HEK293 (cell line): ENCODE results near the gene CENATAC.
A peak's percentile ranks its signal among the peaks of the same experiment; 100 is the strongest.

Source experiments
- CTCF ChIA-PET: fragments of 350-600 bp; formaldehyde crosslinking; extraction: SDS; loops from one replicate; lab custom pipeline; 2021; ENCODE audit warnings: antibody characterized with exemption; lab: Yijun Ruan, JAX
- POLR2A ChIA-PET: fragments of 300-600 bp; formaldehyde crosslinking; extraction: SDS; loops from one replicate; lab custom pipeline; 2020; ENCODE audit warnings: antibody characterized with exemption, inconsistent platforms; lab: Yijun Ruan, JAX
- H3K27ac ChIP-seq: fragments of 200-500 bp; sonication (Bioruptor generic); 2 replicates; pipeline ENCODE4 v1.5.1; 2014; ENCODE audit warnings: low read depth, low read length, control low read depth, inconsistent platforms; ENCODE audit errors: extremely low read depth
- H3K36me3 ChIP-seq, 2 experiments: fragments of 200-500 bp in 1 of 2; sonication (Bioruptor generic) in 1 of 2; 1 replicate in 1 of 2; 2 replicates in 1 of 2; pipeline ENCODE4 v1.5.1; 2014 to 2017; ENCODE audit warnings: inconsistent platforms in 2 of 2, low read length in 2 of 2; ENCODE audit not compliant: control insufficient read depth in 2 of 2, insufficient read depth in 1 of 2
- H3K4me1 ChIP-seq: fragments of 200-500 bp; sonication (Bioruptor generic); 2 replicates; pipeline ENCODE4 v1.5.1; 2014; ENCODE audit warnings: mild to moderate bottlenecking, low read length, inconsistent platforms; ENCODE audit not compliant: control insufficient read depth, insufficient read depth
- H3K4me3 ChIP-seq: 2 replicates; pipeline ENCODE4 v1.5.1; 2011; ENCODE audit warnings: low read depth, mild to moderate bottlenecking, control low read depth, low read length, moderate library complexity
- H3K9me3 ChIP-seq: fragments of 200-500 bp; sonication (Bioruptor generic); 2 replicates; pipeline ENCODE4 v1.5.1; 2014; ENCODE audit warnings: low read depth, low read length, inconsistent platforms; ENCODE audit not compliant: control insufficient read depth, insufficient read depth
- GLIS1 ChIP-seq: fragments of 450-650 bp; formaldehyde crosslinking; IDR thresholded peaks from 2 replicates; pipeline ENCODE4 v1.5.1; 2016; ENCODE audit warnings: missing biosample characterization, missing genetic modification characterization
- KLF1 ChIP-seq: fragments of 450-650 bp; formaldehyde crosslinking; IDR thresholded peaks from 2 replicates; pipeline ENCODE4 v1.5.1; 2016; ENCODE audit warnings: missing biosample characterization, missing genetic modification characterization
- OSR2 ChIP-seq: fragments of 450-650 bp; formaldehyde crosslinking; IDR thresholded peaks from 2 replicates; pipeline ENCODE4 v1.5.1; 2016; ENCODE audit warnings: missing biosample characterization, missing genetic modification characterization
- OVOL3 ChIP-seq: fragments of 450-650 bp; formaldehyde crosslinking; IDR thresholded peaks from 2 replicates; pipeline ENCODE4 v1.5.1; 2016; ENCODE audit warnings: missing biosample characterization, missing genetic modification characterization
- SALL2 ChIP-seq: fragments of 450-650 bp; formaldehyde crosslinking; IDR thresholded peaks from 2 replicates; pipeline ENCODE4 v1.5.0; 2017; ENCODE audit warnings: missing biosample characterization, mild to moderate bottlenecking, missing genetic modification characterization, borderline replicate concordance
- ZBTB17 ChIP-seq: fragments of 450-650 bp; formaldehyde crosslinking; IDR thresholded peaks from 2 replicates; pipeline ENCODE4 v1.5.1; 2016; ENCODE audit warnings: missing biosample characterization, missing genetic modification characterization
- ZBTB21 ChIP-seq: fragments of 450-650 bp; formaldehyde crosslinking; IDR thresholded peaks from 2 replicates; pipeline ENCODE4 v1.5.1; 2017; ENCODE audit warnings: missing biosample characterization, missing genetic modification characterization
- ZBTB48 ChIP-seq: fragments of 450-650 bp; formaldehyde crosslinking; IDR thresholded peaks from 2 replicates; pipeline ENCODE4 v1.5.1; 2016; ENCODE audit warnings: missing biosample characterization, missing genetic modification characterization
- ZFHX2 ChIP-seq: fragments of 450-650 bp; formaldehyde crosslinking; conservative IDR thresholded peaks from 2 replicates; pipeline ENCODE4 v1.5.1; 2016; ENCODE audit warnings: missing biosample characterization, missing genetic modification characterization
- ZNF133 ChIP-seq: fragments of 450-650 bp; formaldehyde crosslinking; IDR thresholded peaks from 2 replicates; pipeline ENCODE4 v1.5.1; 2016; ENCODE audit warnings: missing biosample characterization, missing genetic modification characterization
- ZNF175 ChIP-seq: fragments of 450-650 bp; formaldehyde crosslinking; IDR thresholded peaks from 2 replicates; pipeline ENCODE4 v1.5.1; 2016; ENCODE audit warnings: missing biosample characterization, missing genetic modification characterization
- ZNF214 ChIP-seq: fragments of 450-650 bp; formaldehyde crosslinking; IDR thresholded peaks from 2 replicates; pipeline ENCODE4 v1.5.1; 2017; ENCODE audit warnings: missing biosample characterization, mild to moderate bottlenecking, missing genetic modification characterization, borderline replicate concordance
- ZNF221 ChIP-seq: fragments of 450-650 bp; formaldehyde crosslinking; IDR thresholded peaks from 2 replicates; pipeline ENCODE4 v1.5.1; 2017; ENCODE audit warnings: missing biosample characterization, missing genetic modification characterization, borderline replicate concordance
- ZNF23 ChIP-seq: fragments of 450-650 bp; formaldehyde crosslinking; IDR thresholded peaks from 2 replicates; pipeline ENCODE4 v1.5.1; 2016; ENCODE audit warnings: missing biosample characterization, missing genetic modification characterization, borderline replicate concordance
- ZNF341 ChIP-seq: fragments of 450-650 bp; formaldehyde crosslinking; IDR thresholded peaks from 2 replicates; pipeline ENCODE4; 2016; ENCODE audit warnings: low read depth, missing biosample characterization, missing genetic modification characterization
- ZNF366 ChIP-seq: fragments of 450-650 bp; formaldehyde crosslinking; conservative IDR thresholded peaks from 2 replicates; pipeline ENCODE4 v1.5.1; 2016; ENCODE audit warnings: missing biosample characterization, missing genetic modification characterization
- ZNF37A ChIP-seq: fragments of 450-650 bp; IDR thresholded peaks from 2 replicates; pipeline ENCODE4 v1.5.1; 2018; ENCODE audit warnings: missing biosample characterization, missing genetic modification characterization
- ZNF416 ChIP-seq: fragments of 450-650 bp; formaldehyde crosslinking; IDR thresholded peaks from 2 replicates; pipeline ENCODE4 v1.5.1; 2016; ENCODE audit warnings: missing biosample characterization, missing genetic modification characterization
- ZNF610 ChIP-seq: fragments of 450-650 bp; formaldehyde crosslinking; IDR thresholded peaks from 2 replicates; pipeline ENCODE4 v1.5.1; 2016; ENCODE audit warnings: missing biosample characterization, missing genetic modification characterization, borderline replicate concordance
- ZNF707 ChIP-seq: fragments of 450-650 bp; formaldehyde crosslinking; IDR thresholded peaks from 2 replicates; pipeline ENCODE4 v1.5.1; 2016; ENCODE audit warnings: missing biosample characterization, missing genetic modification characterization
- TF ChIP-seq, protein P1 (sequence below): fragments of 450-650 bp; formaldehyde crosslinking; IDR thresholded peaks from 2 replicates; pipeline ENCODE4 v1.5.1; 2017; ENCODE audit warnings: missing biosample characterization, missing genetic modification characterization
- TF ChIP-seq, protein P2 (sequence below): fragments of 450-650 bp; formaldehyde crosslinking; IDR thresholded peaks from 2 replicates; pipeline ENCODE4 v1.5.1; 2016; ENCODE audit warnings: missing biosample characterization, missing genetic modification characterization
- TF ChIP-seq, protein P3 (sequence below): fragments of 450-650 bp; formaldehyde crosslinking; IDR thresholded peaks from 2 replicates; pipeline ENCODE4 v1.5.1; 2017; ENCODE audit warnings: missing biosample characterization, mild to moderate bottlenecking, missing genetic modification characterization, moderate library complexity
- TF ChIP-seq, protein P4 (sequence below): fragments of 450-650 bp; formaldehyde crosslinking; IDR thresholded peaks from 2 replicates; pipeline ENCODE4 v1.5.1; 2016; ENCODE audit warnings: missing biosample characterization, missing genetic modification characterization
- TF ChIP-seq, protein P5 (sequence below): fragments of 450-650 bp; formaldehyde crosslinking; IDR thresholded peaks from 2 replicates; pipeline ENCODE4 v1.5.1; 2016; ENCODE audit warnings: missing biosample characterization, missing genetic modification characterization
- TF ChIP-seq, protein P6 (sequence below): fragments of 450-650 bp; formaldehyde crosslinking; IDR thresholded peaks from 2 replicates; pipeline ENCODE4 v1.5.1; 2016; ENCODE audit warnings: missing biosample characterization, missing genetic modification characterization

CENATAC gene

DNA sequence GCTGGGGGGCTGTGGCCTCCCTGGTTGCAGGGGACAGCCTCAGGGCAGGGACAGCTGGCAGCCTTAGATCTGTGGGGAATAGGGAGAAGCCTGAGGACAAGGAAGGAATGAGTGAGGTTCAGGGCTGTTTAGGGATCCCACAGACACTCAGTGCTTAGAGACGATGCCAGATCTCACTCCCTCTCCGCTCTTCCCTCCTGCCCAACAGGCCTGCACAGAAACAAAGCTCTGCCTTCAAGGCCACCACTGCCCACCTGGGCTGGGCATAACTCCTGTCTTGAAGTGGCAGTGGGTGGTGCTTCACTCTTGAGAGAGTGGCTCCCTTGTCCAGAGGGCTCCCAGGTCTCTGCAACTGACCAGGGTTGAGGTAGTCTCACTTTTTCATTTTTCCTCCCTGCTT is 13.1 kb upstream of the CENATAC start:
- Histone ChIP-seq H3K36me3 (no peaks in the 10 kb centered on the region), H3K4me3 (no peak overlapping the region), H3K4me1 (no peaks in the 10 kb centered on the region), H3K9me3 (no peaks in the 10 kb centered on the region), H3K27ac (no peak overlapping the region)
- POLR2A ChIA-PET = interaction anchor here (2.6 kb wide), 1 partner anchor 13 kb away, joined by 12 read pairs; the partner anchor contains the start of gene CENATAC
- peak; percentile 36; the same call in 1 of the 2 replicates for TF ChIP-seq GLIS1 (tag by site-specific recombination)
- no peak for TF ChIP-seq ZNF610 (tag by site-specific recombination)
- TF ChIP-seq ZBTB17 (tag by site-specific recombination) = peak; percentile 78
- CTCF ChIA-PET = interaction anchor here (0.7 kb wide), 1 partner anchor 13 kb away, joined by 3 read pairs; the partner anchor contains the start of gene CENATAC

DNA sequence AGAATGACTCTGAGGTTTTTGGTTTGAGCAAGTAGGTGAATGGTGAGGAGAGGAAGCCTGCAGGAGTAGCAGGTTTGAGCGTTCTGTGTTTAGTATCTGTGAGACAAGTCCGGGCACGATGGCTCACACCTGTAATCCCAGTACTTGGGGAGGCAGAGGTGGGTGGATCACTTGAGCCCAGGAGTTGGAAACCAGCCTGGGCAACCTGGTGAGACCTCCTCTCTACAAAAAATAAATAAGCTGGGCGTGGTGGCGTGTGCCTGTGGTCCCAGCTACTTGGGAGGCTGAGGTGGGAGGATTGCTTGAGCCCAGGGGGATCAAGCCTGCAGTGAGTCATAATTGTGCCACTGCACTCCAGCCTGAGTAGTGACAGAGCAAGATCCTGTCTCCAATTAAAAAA is 9.7 kb upstream of the CENATAC start:
- Histone ChIP-seq H3K4me1 (no peaks in the 10 kb centered on the region), H3K27ac (no peak overlapping the region), H3K9me3 (no peaks in the 10 kb centered on the region), H3K4me3 (no peak overlapping the region), H3K36me3 (no peaks in the 10 kb centered on the region)
- ChIA-PET CTCF (no interaction called here), POLR2A (interaction anchor here (0.7 kb wide), 1 partner anchor 1705 kb away, joined by 3 read pairs; no protein-coding TSS in a partner anchor)
- TF ChIP-seq SALL2 (tag by site-specific recombination) (no peak), ZNF133 (no peak), ZNF37A (no peak), OVOL3 (tag by site-specific recombination) (no peak), ZNF23 (no peak), ZNF175 (tag by site-specific recombination) (no peak), ZBTB21 (tag by site-specific recombination) (no peak), ZNF214 (tag by site-specific recombination) (no peak), ZNF707 (tag by site-specific recombination) (no peak), OSR2 (tag by site-specific recombination) (0 out of 2 replicates have a peak, but pooled peaks have one; percentile 17), ZNF341 (no peak), ZFHX2 (tag by site-specific recombination) (peak; percentile 44), ZNF366 (no peak), ZNF221 (tag by site-specific recombination) (no peak), KLF1 (peak; percentile 55; the same call in 1 of the 2 replicates), ZNF416 (no peak), ZBTB48 (tag by site-specific recombination) (no peak)
- TF ChIP-seq, protein P1, sequence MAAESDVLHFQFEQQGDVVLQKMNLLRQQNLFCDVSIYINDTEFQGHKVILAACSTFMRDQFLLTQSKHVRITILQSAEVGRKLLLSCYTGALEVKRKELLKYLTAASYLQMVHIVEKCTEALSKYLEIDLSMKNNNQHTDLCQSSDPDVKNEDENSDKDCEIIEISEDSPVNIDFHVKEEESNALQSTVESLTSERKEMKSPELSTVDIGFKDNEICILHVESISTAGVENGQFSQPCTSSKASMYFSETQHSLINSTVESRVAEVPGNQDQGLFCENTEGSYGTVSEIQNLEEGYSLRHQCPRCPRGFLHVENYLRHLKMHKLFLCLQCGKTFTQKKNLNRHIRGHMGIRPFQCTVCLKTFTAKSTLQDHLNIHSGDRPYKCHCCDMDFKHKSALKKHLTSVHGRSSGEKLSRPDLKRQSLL = no peak
- TF ChIP-seq, protein P2, sequence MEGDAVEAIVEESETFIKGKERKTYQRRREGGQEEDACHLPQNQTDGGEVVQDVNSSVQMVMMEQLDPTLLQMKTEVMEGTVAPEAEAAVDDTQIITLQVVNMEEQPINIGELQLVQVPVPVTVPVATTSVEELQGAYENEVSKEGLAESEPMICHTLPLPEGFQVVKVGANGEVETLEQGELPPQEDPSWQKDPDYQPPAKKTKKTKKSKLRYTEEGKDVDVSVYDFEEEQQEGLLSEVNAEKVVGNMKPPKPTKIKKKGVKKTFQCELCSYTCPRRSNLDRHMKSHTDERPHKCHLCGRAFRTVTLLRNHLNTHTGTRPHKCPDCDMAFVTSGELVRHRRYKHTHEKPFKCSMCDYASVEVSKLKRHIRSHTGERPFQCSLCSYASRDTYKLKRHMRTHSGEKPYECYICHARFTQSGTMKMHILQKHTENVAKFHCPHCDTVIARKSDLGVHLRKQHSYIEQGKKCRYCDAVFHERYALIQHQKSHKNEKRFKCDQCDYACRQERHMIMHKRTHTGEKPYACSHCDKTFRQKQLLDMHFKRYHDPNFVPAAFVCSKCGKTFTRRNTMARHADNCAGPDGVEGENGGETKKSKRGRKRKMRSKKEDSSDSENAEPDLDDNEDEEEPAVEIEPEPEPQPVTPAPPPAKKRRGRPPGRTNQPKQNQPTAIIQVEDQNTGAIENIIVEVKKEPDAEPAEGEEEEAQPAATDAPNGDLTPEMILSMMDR (tag by site-specific recombination) = no peak
- TF ChIP-seq, protein P3, sequence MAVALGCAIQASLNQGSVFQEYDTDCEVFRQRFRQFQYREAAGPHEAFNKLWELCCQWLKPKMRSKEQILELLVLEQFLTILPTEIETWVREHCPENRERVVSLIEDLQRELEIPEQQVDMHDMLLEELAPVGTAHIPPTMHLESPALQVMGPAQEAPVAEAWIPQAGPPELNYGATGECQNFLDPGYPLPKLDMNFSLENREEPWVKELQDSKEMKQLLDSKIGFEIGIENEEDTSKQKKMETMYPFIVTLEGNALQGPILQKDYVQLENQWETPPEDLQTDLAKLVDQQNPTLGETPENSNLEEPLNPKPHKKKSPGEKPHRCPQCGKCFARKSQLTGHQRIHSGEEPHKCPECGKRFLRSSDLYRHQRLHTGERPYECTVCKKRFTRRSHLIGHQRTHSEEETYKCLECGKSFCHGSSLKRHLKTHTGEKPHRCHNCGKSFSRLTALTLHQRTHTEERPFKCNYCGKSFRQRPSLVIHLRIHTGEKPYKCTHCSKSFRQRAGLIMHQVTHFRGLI (tag by site-specific recombination) = no peak
- TF ChIP-seq, protein P4, sequence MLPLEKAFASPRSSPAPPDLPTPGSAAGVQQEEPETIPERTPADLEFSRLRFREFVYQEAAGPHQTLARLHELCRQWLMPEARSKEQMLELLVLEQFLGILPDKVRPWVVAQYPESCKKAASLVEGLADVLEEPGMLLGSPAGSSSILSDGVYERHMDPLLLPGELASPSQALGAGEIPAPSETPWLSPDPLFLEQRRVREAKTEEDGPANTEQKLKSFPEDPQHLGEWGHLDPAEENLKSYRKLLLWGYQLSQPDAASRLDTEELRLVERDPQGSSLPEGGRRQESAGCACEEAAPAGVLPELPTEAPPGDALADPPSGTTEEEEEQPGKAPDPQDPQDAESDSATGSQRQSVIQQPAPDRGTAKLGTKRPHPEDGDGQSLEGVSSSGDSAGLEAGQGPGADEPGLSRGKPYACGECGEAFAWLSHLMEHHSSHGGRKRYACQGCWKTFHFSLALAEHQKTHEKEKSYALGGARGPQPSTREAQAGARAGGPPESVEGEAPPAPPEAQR (tag by site-specific recombination) = no peak
- TF ChIP-seq, protein P5, sequence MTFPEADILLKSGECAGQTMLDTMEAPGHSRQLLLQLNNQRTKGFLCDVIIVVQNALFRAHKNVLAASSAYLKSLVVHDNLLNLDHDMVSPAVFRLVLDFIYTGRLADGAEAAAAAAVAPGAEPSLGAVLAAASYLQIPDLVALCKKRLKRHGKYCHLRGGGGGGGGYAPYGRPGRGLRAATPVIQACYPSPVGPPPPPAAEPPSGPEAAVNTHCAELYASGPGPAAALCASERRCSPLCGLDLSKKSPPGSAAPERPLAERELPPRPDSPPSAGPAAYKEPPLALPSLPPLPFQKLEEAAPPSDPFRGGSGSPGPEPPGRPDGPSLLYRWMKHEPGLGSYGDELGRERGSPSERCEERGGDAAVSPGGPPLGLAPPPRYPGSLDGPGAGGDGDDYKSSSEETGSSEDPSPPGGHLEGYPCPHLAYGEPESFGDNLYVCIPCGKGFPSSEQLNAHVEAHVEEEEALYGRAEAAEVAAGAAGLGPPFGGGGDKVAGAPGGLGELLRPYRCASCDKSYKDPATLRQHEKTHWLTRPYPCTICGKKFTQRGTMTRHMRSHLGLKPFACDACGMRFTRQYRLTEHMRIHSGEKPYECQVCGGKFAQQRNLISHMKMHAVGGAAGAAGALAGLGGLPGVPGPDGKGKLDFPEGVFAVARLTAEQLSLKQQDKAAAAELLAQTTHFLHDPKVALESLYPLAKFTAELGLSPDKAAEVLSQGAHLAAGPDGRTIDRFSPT (tag by site-specific recombination) = no peak
- TF ChIP-seq, protein P6, sequence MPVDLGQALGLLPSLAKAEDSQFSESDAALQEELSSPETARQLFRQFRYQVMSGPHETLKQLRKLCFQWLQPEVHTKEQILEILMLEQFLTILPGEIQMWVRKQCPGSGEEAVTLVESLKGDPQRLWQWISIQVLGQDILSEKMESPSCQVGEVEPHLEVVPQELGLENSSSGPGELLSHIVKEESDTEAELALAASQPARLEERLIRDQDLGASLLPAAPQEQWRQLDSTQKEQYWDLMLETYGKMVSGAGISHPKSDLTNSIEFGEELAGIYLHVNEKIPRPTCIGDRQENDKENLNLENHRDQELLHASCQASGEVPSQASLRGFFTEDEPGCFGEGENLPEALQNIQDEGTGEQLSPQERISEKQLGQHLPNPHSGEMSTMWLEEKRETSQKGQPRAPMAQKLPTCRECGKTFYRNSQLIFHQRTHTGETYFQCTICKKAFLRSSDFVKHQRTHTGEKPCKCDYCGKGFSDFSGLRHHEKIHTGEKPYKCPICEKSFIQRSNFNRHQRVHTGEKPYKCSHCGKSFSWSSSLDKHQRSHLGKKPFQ (tag by site-specific recombination) = no peak
